Transverse colon (tissue), 4 donors: Measurements from ENCODE around the gene TMEM233. TPM values are rescaled to one million over a fixed set of nuclear protein-coding genes. Genes with fewer than 3 reads are reported as not detected.

Experiments used
- DNase-seq: peaks from one replicate; pipeline ENCODE4 v3.0.0-alpha.2; 2019
- H3K27ac ChIP-seq, 4 donors: fragments of 200-600 bp; sonication (generic); 2 replicates each; pipeline ENCODE4 v1.5.1; 2016 to 2018; ENCODE audit warnings: inconsistent platforms in 4 of 4
- H3K27me3 ChIP-seq: fragments of 200-600 bp; sonication (generic); 2 replicates; pipeline ENCODE4 v1.5.1; 2017; ENCODE audit warnings: inconsistent platforms
- H3K36me3 ChIP-seq, 4 donors: fragments of 200-600 bp; sonication (generic); 2 replicates each; pipeline ENCODE4 v1.5.1; 2017 to 2019; ENCODE audit warnings: inconsistent platforms in 4 of 4
- H3K4me1 ChIP-seq, 4 donors: fragments of 200-600 bp; sonication (generic); 2 replicates each; pipeline ENCODE4 v1.5.1; 2017 to 2020; ENCODE audit warnings: inconsistent platforms in 4 of 4
- H3K4me3 ChIP-seq, 4 donors: fragments of 200-600 bp; sonication (generic); 1 replicate in 1 of 4; 2 replicates in 3 of 4; pipeline versions ENCODE4 v1.5.1 to v1.6.1; 2017 to 2019; ENCODE audit warnings: inconsistent platforms in 4 of 4
- H3K9me3 ChIP-seq, 2 donors: fragments of 200-600 bp; sonication (generic); 2 replicates each; pipeline ENCODE4 v1.5.1; 2017 to 2019; ENCODE audit warnings: inconsistent platforms in 2 of 2
- CTCF ChIP-seq, 5 experiments: fragments of 200-600 bp in 3 of 5; fragments of 450-650 bp in 2 of 5; sonication (generic) in 3 of 5; IDR thresholded peaks; 1 replicate in 2 of 5; 2 replicates in 3 of 5; pipeline ENCODE4 v1.5.1; 2016 to 2017; ENCODE audit warnings: antibody characterized with exemption in 5 of 5, inconsistent platforms in 3 of 5, mild to moderate bottlenecking in 2 of 5, moderate library complexity in 1 of 5
- EP300 ChIP-seq: sonication (generic); formaldehyde crosslinking; IDR thresholded peaks from one replicate; pipeline ENCODE4 v1.6.1; 2017; ENCODE audit warnings: antibody characterized with exemption, low read depth
- POLR2A ChIP-seq: fragments of 450-650 bp; IDR thresholded peaks from one replicate; pipeline ENCODE4 v1.6.1; 2016; ENCODE audit warnings: antibody characterized with exemption, mild to moderate bottlenecking, moderate library complexity
- POLR2AphosphoS5 ChIP-seq, 3 donors: sonication (generic); formaldehyde crosslinking; IDR thresholded peaks; one replicate each; pipeline ENCODE4 v1.6.1; 2016; ENCODE audit warnings: antibody characterized with exemption in 3 of 3
- WGBS, 2 donors: methylation state at CpG; one replicate each; pipeline ENCODE4 v1.1.5; 2018; ENCODE audit warnings: low coverage in 1 of 2; 5-methylcytosine and 5-hydroxymethylcytosine counted together
- in situ Hi-C, 4 donors: fragments of 200-750 bp; cut with MboI; loops; one replicate each; pipeline versions ENCODE4 v1.15.0 to v1.15.1; 2017; ENCODE audit warnings: low sequenced_read_pairs in 3 of 4, low pct_ligation_motif_present in 1 of 4, low pct_unique_long_range_greater_than_20kb in 1 of 4
- intact Hi-C: fragments of 100-400 bp; cut with DNase I; formaldehyde crosslinking; loops from one replicate; pipeline ENCODE4 v1.15.1; 2023; ENCODE audit warnings: low total_unique reads
- total RNA-seq, 4 donors: library from RNA; depleted of rRNA; stranded (reverse); fragments of >200 nt; gene quantifications; one replicate each; pipeline ENCODE4 v1.1.0, GENCODE V29; 2016

TMEM233 gene
- total RNA-seq, 4 donors from 2014 or later = 0.27 TPM; not detected in 3

- H3K4me3 ChIP-seq = no peak overlapping the region
- no peaks in the 10 kb centered on the region for H3K4me1 ChIP-seq
- 79% methylated on average over 6 of the region's 6 CpGs; no CpG with 5 or more reads in 1 of the 2 donors for WGBS, 2 donors
- H3K9me3 ChIP-seq = no peaks in the 10 kb centered on the region
- H3K27ac ChIP-seq = no peak overlapping the region
- no peak for DNase-seq
- no peaks in the 10 kb centered on the region for H3K27me3 ChIP-seq
- intact Hi-C loops (no loop called here), in situ Hi-C loops (no loop called here)
- H3K36me3 ChIP-seq = no peaks in the 10 kb centered on the region
- TF ChIP-seq CTCF (IDR thresholded peaks at IDR 0.05) (no peak), POLR2A (no peak), EP300 (no peak), POLR2AphosphoS5 (IDR thresholded peaks at IDR 0.05) (no peak)
Measured at GRCh38 chr12:119627686-119628085, 34.1 kb downstream of the TMEM233 start.

GRCh38 chr12:119630223-119630780, 36.7 kb downstream of the TMEM233 start:
- Histone ChIP-seq H3K27ac (no peak overlapping the region), H3K9me3 (no peaks in the 10 kb centered on the region), H3K4me3 (no peak overlapping the region), H3K36me3 (no peaks in the 10 kb centered on the region), H3K27me3 (peaks cover 7% of the 10 kb centered on the region), H3K4me1 (no peaks in the 10 kb centered on the region)
- no peak for DNase-seq
- in situ Hi-C loops = no loop called here
- TF ChIP-seq POLR2AphosphoS5 (IDR thresholded peaks at IDR 0.05) (no peak), EP300 (no peak), CTCF (IDR thresholded peaks at IDR 0.05) (no peak), POLR2A (no peak)
- intact Hi-C loops = no loop called here
- WGBS, 2 donors = 82 to 83% methylated on average over 5 to 7 of the region's 7 CpGs

DNA sequence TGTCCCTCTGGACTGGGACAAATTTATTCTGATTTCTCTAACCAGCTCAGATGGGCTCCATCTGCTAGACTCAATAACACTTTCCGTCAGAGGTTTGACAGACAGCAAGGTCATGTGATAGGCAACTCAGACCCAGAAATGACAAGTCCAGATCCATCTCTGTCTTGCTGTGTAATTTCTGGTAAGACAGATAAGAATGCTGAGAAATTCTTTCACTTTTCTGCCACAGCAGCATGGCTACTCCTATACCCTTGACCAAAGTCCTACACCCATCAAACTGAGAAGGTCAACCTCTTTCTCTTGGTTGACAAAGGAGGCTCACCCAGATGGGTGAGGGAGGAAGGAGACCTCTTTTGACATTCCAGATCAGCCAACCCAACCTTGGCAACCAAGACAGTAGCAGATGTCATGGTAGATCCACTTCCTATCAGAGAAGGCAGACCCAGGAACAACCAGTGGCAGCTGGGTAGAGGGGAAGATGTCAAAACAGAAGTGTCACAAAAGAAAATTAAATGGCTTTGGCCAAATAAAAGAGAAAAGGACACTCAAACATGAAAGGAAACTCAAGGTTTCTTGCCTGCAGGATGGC, 37.5 kb downstream of the TMEM233 start:
- Histone ChIP-seq H3K4me3 (no peak overlapping the region), H3K27me3 (peaks cover 7% of the 10 kb centered on the region), H3K36me3 (no peaks in the 10 kb centered on the region), H3K4me1 (no peaks in the 10 kb centered on the region), H3K27ac (no peak overlapping the region), H3K9me3 (no peaks in the 10 kb centered on the region)
- 91 to 100% methylated on average over 1 of the region's 1 CpG for WGBS, 2 donors
- intact Hi-C loops = no loop called here
- TF ChIP-seq CTCF (IDR thresholded peaks at IDR 0.05) = no peak
- no peak for TF ChIP-seq EP300
- TF ChIP-seq POLR2AphosphoS5 (IDR thresholded peaks at IDR 0.05) = no peak
- TF ChIP-seq POLR2A = no peak
- in situ Hi-C loops = no loop called here
- no peak for DNase-seq

DNA sequence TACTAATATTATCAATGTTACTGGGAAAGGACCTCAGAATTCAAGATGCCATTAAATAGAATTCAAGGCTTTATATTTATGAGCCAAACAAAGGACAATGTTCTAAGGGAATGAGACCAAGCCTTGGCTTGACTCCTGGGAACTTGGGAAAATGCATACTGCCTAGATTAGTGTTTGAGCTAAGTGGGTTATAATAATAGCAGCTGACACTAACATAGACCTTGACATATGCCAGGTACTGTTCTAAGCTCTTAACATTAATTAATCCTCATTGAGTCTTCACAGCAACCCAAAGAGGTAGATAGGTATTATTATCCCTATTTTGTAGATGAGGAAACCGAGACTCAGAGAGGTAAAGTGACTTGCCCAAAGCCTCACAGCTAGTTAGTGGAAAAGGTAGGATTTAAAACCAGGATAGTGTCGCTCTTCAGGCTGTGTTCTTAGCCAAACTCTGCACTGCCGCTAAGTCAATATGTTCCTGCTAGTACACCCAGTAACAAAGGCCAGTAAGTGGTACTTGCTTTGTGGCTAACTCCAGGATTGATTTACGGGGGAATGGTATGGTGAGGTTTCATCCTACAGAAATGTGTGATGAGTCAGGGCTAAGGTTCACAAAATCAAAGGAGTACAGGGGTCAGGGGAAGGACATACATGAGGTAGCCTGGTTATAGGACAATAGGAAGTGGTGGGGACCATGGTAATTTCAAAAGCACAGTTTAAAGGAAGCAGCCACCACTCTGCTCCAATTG, 38.5 kb downstream of the TMEM233 start:
- DNase-seq = no peak
- intact Hi-C loops (no loop called here), in situ Hi-C loops (no loop called here)
- no peak for TF ChIP-seq POLR2A
- no peak for TF ChIP-seq CTCF (IDR thresholded peaks at IDR 0.05)
- no peak for TF ChIP-seq EP300
- TF ChIP-seq POLR2AphosphoS5 (IDR thresholded peaks at IDR 0.05) = no peak
- WGBS, 2 donors = 82 to 86% methylated on average over 4 of the region's 4 CpGs
- H3K27me3 ChIP-seq = peaks cover 7% of the 10 kb centered on the region
- no peaks in the 10 kb centered on the region for H3K36me3 ChIP-seq
- no peak overlapping the region for H3K27ac ChIP-seq
- no peaks in the 10 kb centered on the region for H3K4me1 ChIP-seq
- H3K9me3 ChIP-seq = no peaks in the 10 kb centered on the region
- no peak overlapping the region for H3K4me3 ChIP-seq
